ENCODE data around the gene LAMTOR3. TPM values are rescaled to one million over a fixed set of nuclear protein-coding genes. Genes with fewer than 3 reads are reported as not detected.
"Not testable (repeated sequence)": the region's sequence is repeated elsewhere in the genome, so short reads cannot be mapped to it uniquely, and the experiment has no call there.

LAMTOR3 gene
- total RNA-seq, 1 donor from 2014 or later: 32.7 TPM

- intact Hi-C loops (cut with micrococcal nuclease): no loop called here
Measured at GRCh38 chr4:99835942-99836341, 58.3 kb downstream of the LAMTOR3 start.

DNA sequence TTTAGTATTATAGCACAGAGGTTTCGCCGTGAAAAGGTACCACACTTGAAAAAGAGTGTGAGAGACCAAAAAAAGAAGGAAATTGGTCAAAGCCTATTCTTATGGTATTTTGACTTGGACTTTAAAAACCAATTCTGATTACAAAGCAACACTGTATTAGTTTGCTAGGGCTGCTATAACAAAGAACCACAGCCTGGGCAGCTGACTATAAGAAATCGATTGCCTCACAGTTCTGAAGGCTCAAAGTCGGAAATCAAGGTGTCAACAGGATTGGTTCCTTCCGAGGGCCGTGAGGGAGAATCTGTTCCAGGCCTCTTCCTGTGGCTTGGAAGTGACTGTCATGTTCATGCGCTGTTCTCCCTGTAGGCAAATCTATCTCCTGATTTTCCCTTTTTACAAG is 59.7 kb downstream of the LAMTOR3 start:
- intact Hi-C loops (cut with micrococcal nuclease): no loop called here

DNA sequence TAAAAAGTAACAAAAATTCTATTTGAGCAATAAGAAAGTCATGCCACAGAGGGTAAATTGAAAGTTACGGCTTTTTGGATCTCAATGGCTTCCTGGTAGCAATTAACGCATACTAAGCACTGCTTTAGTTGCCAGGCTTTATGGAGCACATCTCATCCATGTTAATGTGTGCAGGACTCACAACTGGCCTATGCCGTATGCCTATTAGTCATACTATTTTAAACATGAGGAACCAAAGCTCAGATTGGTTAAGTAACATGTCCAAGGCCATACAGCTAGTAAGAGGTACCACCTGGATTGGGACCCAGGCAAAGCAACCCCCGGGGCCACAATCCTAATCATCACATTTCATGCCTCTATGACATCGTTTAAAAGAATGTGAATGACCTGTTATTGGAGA is 60.5 kb downstream of the LAMTOR3 start:
- intact Hi-C loops (cut with micrococcal nuclease): no loop called here

GRCh38 chr4:99832758-99833157 is 61.5 kb downstream of the LAMTOR3 start:
- intact Hi-C loops (cut with micrococcal nuclease): no loop called here

DNA sequence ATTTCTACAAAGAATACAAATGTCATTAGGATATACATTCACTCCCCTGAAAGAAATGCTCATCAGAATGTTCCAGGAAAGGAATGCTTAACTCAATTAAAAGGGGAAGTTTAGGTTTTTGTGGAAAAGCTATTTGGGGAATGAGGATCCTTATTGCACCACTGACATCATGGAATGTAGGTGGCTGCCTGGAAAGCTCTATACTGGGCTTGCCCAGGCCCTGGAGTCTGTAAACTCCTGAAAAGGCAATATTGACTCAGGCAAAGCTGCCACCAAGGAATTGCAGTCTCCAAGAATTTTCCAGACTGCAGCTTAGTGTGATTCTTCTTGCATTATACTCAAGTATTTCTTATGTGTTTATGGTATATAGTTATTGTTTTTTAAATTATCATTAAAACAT is 61.9 kb downstream of the LAMTOR3 start:
- intact Hi-C loops (cut with micrococcal nuclease): no loop called here

DNA sequence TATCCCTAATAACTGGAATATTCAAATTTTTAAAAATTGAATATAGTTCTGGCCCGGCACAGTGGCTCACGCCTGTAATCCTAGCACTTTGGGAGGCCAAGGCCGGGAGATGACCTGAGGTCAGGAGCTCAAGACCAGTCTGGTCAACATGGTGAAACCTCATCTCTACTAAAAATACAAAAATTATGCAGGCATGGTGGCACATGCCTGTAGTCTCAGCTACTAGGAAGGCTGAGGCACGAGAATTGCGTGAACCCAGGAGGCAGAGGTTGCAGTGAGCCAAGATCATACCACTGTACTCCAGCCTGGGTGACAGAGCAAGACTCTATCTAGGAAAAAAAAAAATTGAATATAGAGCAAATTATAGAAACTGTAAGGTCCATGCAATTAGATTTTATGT is 64.2 kb downstream of the LAMTOR3 start:
- intact Hi-C loops (cut with micrococcal nuclease): not testable (repeated sequence)

DNA sequence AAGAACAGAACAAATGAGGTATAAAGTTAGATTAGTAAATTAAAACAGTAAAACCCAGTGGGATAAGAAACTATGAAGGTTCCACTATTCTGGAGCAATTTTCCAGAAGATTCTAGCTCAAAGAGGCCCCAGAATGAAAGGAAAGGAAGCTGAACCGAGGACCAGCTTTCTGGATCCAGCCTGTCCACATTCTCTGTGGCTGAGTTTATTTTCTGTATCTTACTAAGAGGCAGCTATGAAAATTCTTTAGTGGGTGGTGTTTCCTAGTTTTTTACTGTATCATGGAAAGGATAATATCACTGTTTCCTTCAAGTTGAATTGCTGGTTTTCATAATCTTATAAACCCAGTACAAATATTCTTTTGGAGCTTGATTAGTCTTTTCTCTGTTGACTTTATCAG is 65.8 kb downstream of the LAMTOR3 start:
- intact Hi-C loops (cut with micrococcal nuclease): no loop called here

Other genes starting within 250 kb of the LAMTOR3 start
- gene C4orf54, start 236.6 kb downstream of the LAMTOR3 start, total RNA-seq: not detected in 2 replicates
- 51.4 and 52.6 TPM in 2 replicates for gene DAPP1, start 77.6 kb downstream of the LAMTOR3 start, total RNA-seq
- 57.0 and 61.9 TPM in 2 replicates for gene DNAJB14, start 52.2 kb upstream of the LAMTOR3 start, total RNA-seq
- gene H2AZ1, start 55.8 kb upstream of the LAMTOR3 start, total RNA-seq: 415 and 423 TPM in 2 replicates